Mucosa of rectum (tissue), 2 donors: Measurements from ENCODE around the gene RTP3.

Source experiments
- H3K27ac ChIP-seq, 2 donors: one replicate each; pipeline ENCODE4 v1.7.0; 2013; ENCODE audit warnings: inconsistent platforms in 2 of 2, low read depth in 2 of 2, low read length in 2 of 2
- H3K27me3 ChIP-seq, 2 donors: one replicate each; pipeline ENCODE4 v1.7.0; 2013; ENCODE audit warnings: low read length in 2 of 2; ENCODE audit not compliant: control insufficient read depth in 2 of 2, insufficient read depth in 2 of 2
- H3K36me3 ChIP-seq, 2 donors: one replicate each; pipeline ENCODE4 v1.7.0; 2013; ENCODE audit warnings: low read length in 2 of 2; ENCODE audit not compliant: control insufficient read depth in 2 of 2, insufficient read depth in 2 of 2
- H3K4me1 ChIP-seq, 2 donors: one replicate each; pipeline ENCODE4 v1.7.0; 2013; ENCODE audit warnings: low read length in 2 of 2, mild to moderate bottlenecking in 1 of 2; ENCODE audit not compliant: control insufficient read depth in 2 of 2, insufficient read depth in 2 of 2
- H3K4me3 ChIP-seq, 2 donors: one replicate each; pipeline ENCODE4 v1.7.0; 2013; ENCODE audit warnings: low read length in 2 of 2
- H3K9ac ChIP-seq, 2 donors: one replicate each; pipeline ENCODE4 v1.7.0; 2013; ENCODE audit warnings: low read length in 2 of 2, low read depth in 1 of 2, mild to moderate bottlenecking in 1 of 2
- H3K9me3 ChIP-seq, 2 donors: one replicate each; pipeline ENCODE4 v1.7.0; 2013; ENCODE audit warnings: low read length in 2 of 2; ENCODE audit not compliant: control insufficient read depth in 2 of 2
- donor health status: healthy.
- donor health status: Normal muscosa, but diverticular disease.

RTP3 gene

GRCh38 chr3:46480491-46481195 lies 17.1 kb upstream of the RTP3 start:
- no peak overlapping the region for H3K9ac ChIP-seq
- no peak overlapping the region for H3K4me3 ChIP-seq
- no peaks in the 10 kb centered on the region for H3K9me3 ChIP-seq
- H3K27me3 ChIP-seq, result no peaks in the 10 kb centered on the region
- peaks cover 0 to 6% of the 10 kb centered on the region in 2 donors for H3K4me1 ChIP-seq
- H3K36me3 ChIP-seq, result no peaks in the 10 kb centered on the region
- H3K27ac ChIP-seq, result no peak overlapping the region

GRCh38 chr3:46481636-46482035 lies 16.1 kb upstream of the RTP3 start:
- H3K4me3 ChIP-seq, result no peak overlapping the region
- no peaks in the 10 kb centered on the region for H3K9me3 ChIP-seq
- H3K27me3 ChIP-seq, result no peaks in the 10 kb centered on the region
- no peaks in the 10 kb centered on the region for H3K36me3 ChIP-seq
- no peak overlapping the region for H3K27ac ChIP-seq
- H3K4me1 ChIP-seq, result peaks cover 0 to 6% of the 10 kb centered on the region in 2 donors
- no peak overlapping the region for H3K9ac ChIP-seq

- Histone ChIP-seq H3K4me1 (peaks cover 0 to 6% of the 10 kb centered on the region in 2 donors), H3K9me3 (no peaks in the 10 kb centered on the region), H3K27me3 (no peaks in the 10 kb centered on the region), H3K27ac (no peak overlapping the region), H3K36me3 (no peaks in the 10 kb centered on the region), H3K4me3 (no peak overlapping the region), H3K9ac (no peak overlapping the region)
These were observed 15.0 kb upstream of the RTP3 start for GRCh38 chr3:46482632-46483350.

GRCh38 chr3:46483825-46484224 lies 14.0 kb upstream of the RTP3 start:
- H3K9me3 ChIP-seq, result no peaks in the 10 kb centered on the region
- no peaks in the 10 kb centered on the region for H3K36me3 ChIP-seq
- H3K27me3 ChIP-seq, result no peaks in the 10 kb centered on the region
- H3K4me1 ChIP-seq, result peaks cover 3 to 7% of the 10 kb centered on the region in 2 donors
- H3K4me3 ChIP-seq, result no peak overlapping the region
- no peak overlapping the region for H3K27ac ChIP-seq
- no peak overlapping the region for H3K9ac ChIP-seq

- Histone ChIP-seq H3K4me3 (no peak overlapping the region), H3K9ac (no peak overlapping the region), H3K36me3 (no peaks in the 10 kb centered on the region), H3K4me1 (peaks cover 8 to 10% of the 10 kb centered on the region in 2 donors), H3K27me3 (no peaks in the 10 kb centered on the region), H3K9me3 (no peaks in the 10 kb centered on the region), H3K27ac (peak overlapping the region; percentile 9 to 32)
These were observed 13.4 kb upstream of the RTP3 start for GRCh38 chr3:46484388-46484787.

GRCh38 chr3:46484911-46485778 lies 12.6 kb upstream of the RTP3 start:
- Histone ChIP-seq H3K4me1 (peaks cover 8 to 10% of the 10 kb centered on the region in 2 donors), H3K27ac (peak overlapping the region; percentile 9 to 32), H3K4me3 (no peak overlapping the region), H3K9ac (peak overlapping the region in 1 of 2 donors; percentile 8), H3K36me3 (no peaks in the 10 kb centered on the region), H3K9me3 (no peaks in the 10 kb centered on the region), H3K27me3 (no peaks in the 10 kb centered on the region)

GRCh38 chr3:46485779-46486175 lies 12.0 kb upstream of the RTP3 start:
- peaks cover 8 to 10% of the 10 kb centered on the region in 2 donors for H3K4me1 ChIP-seq
- no peaks in the 10 kb centered on the region for H3K27me3 ChIP-seq
- H3K9me3 ChIP-seq, result no peaks in the 10 kb centered on the region
- H3K27ac ChIP-seq, result no peak overlapping the region
- no peak overlapping the region for H3K4me3 ChIP-seq
- no peak overlapping the region for H3K9ac ChIP-seq
- no peaks in the 10 kb centered on the region for H3K36me3 ChIP-seq

- H3K9me3 ChIP-seq, result no peaks in the 10 kb centered on the region
- H3K9ac ChIP-seq, result peak overlapping the region in 1 of 2 donors; percentile 32
- H3K27ac ChIP-seq, result no peak overlapping the region
- H3K4me1 ChIP-seq, result peaks cover 8 to 10% of the 10 kb centered on the region in 2 donors
- no peaks in the 10 kb centered on the region for H3K27me3 ChIP-seq
- peak overlapping the region; percentile 34 to 50 for H3K4me3 ChIP-seq
- no peaks in the 10 kb centered on the region for H3K36me3 ChIP-seq
These were observed 8.9 kb upstream of the RTP3 start for GRCh38 chr3:46488735-46489361.

- Histone ChIP-seq H3K9ac (no peak overlapping the region), H3K27me3 (no peaks in the 10 kb centered on the region), H3K36me3 (no peaks in the 10 kb centered on the region), H3K27ac (no peak overlapping the region), H3K4me3 (no peak overlapping the region), H3K9me3 (no peaks in the 10 kb centered on the region), H3K4me1 (peaks cover 8 to 10% of the 10 kb centered on the region in 2 donors)
These were observed 8.4 kb upstream of the RTP3 start for GRCh38 chr3:46489381-46489780.
